Measurements from ENCODE around the gene CMKLR1. TPM values are rescaled to one million over a fixed set of nuclear protein-coding genes. Genes with fewer than 3 reads are reported as not detected.

CMKLR1 gene
- total and polyA plus RNA-seq, 7 donors: 0.94 to 7.0 (median 4.4) TPM

- DNase-seq: peak; percentile 35 to 63
- ATAC-seq: peak in 2 of 4 donors; percentile 50 to 54
Measured at GRCh38 chr12:108313606-108314351, 25.3 kb downstream of the CMKLR1 start.

GRCh38 chr12:108313241-108313605, 25.9 kb downstream of the CMKLR1 start:
- 50 to 61% (median 51%) methylated on average over 3 of the region's 3 CpGs for WGBS, 3 donors
- DNase-seq (peak in 1 of 2 donors; percentile 23), ATAC-seq (no peak)
- TF ChIP-seq, protein P1, sequence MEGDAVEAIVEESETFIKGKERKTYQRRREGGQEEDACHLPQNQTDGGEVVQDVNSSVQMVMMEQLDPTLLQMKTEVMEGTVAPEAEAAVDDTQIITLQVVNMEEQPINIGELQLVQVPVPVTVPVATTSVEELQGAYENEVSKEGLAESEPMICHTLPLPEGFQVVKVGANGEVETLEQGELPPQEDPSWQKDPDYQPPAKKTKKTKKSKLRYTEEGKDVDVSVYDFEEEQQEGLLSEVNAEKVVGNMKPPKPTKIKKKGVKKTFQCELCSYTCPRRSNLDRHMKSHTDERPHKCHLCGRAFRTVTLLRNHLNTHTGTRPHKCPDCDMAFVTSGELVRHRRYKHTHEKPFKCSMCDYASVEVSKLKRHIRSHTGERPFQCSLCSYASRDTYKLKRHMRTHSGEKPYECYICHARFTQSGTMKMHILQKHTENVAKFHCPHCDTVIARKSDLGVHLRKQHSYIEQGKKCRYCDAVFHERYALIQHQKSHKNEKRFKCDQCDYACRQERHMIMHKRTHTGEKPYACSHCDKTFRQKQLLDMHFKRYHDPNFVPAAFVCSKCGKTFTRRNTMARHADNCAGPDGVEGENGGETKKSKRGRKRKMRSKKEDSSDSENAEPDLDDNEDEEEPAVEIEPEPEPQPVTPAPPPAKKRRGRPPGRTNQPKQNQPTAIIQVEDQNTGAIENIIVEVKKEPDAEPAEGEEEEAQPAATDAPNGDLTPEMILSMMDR (IDR thresholded peaks at IDR 0.05): no peak
- Histone ChIP-seq H3K27me3 (ENCODE audit: insufficient read depth in 3 of 3, low read length in 2 of 3) (no peaks in the 10 kb centered on the region), H3K36me3 (ENCODE audit: insufficient read depth in 1 of 2, low read depth in 1 of 2) (no peaks in the 10 kb centered on the region), H3K4me1 (no peaks in the 10 kb centered on the region), H3K9me3 (no peaks in the 10 kb centered on the region), H3K4me3 (no peak overlapping the region), H3K27ac (no peak overlapping the region)
- intact Hi-C loops (cut with DNase I): no loop called here

More at GRCh38 chr12:108313606-108314351, 25.3 kb downstream of the CMKLR1 start:
- intact Hi-C loops (cut with DNase I): no loop called here
- no peaks in the 10 kb centered on the region for H3K9me3 ChIP-seq
- TF ChIP-seq, protein P1 (IDR thresholded peaks at IDR 0.05): no peak
- no peaks in the 10 kb centered on the region for H3K36me3 ChIP-seq (ENCODE audit: insufficient read depth in 1 of 2, low read depth in 1 of 2)
- no peaks in the 10 kb centered on the region for H3K27me3 ChIP-seq (ENCODE audit: insufficient read depth in 3 of 3, low read length in 2 of 3)
- no peaks in the 10 kb centered on the region for H3K4me1 ChIP-seq
- H3K27ac ChIP-seq: peak overlapping the region; percentile 0
- WGBS, 3 donors: 44 to 56% (median 48%) methylated on average over 7 of the region's 7 CpGs
- H3K4me3 ChIP-seq: no peak overlapping the region

GRCh38 chr12:108312693-108313189, 26.4 kb downstream of the CMKLR1 start:
- Histone ChIP-seq H3K4me1 (no peaks in the 10 kb centered on the region), H3K36me3 (ENCODE audit: insufficient read depth in 1 of 2, low read depth in 1 of 2) (no peaks in the 10 kb centered on the region), H3K9me3 (no peaks in the 10 kb centered on the region), H3K27ac (no peak overlapping the region), H3K4me3 (no peak overlapping the region), H3K27me3 (ENCODE audit: insufficient read depth in 3 of 3, low read length in 2 of 3) (no peaks in the 10 kb centered on the region)
- ATAC-seq (peak; percentile 35 to 45 (median 40)), DNase-seq (peak; percentile 51 to 58)
- intact Hi-C loops (cut with DNase I): no loop called here
- WGBS, 3 donors: 41 to 59% (median 47%) methylated on average over 5 of the region's 5 CpGs
- TF ChIP-seq, protein P1 (IDR thresholded peaks at IDR 0.05): no peak

DNA sequence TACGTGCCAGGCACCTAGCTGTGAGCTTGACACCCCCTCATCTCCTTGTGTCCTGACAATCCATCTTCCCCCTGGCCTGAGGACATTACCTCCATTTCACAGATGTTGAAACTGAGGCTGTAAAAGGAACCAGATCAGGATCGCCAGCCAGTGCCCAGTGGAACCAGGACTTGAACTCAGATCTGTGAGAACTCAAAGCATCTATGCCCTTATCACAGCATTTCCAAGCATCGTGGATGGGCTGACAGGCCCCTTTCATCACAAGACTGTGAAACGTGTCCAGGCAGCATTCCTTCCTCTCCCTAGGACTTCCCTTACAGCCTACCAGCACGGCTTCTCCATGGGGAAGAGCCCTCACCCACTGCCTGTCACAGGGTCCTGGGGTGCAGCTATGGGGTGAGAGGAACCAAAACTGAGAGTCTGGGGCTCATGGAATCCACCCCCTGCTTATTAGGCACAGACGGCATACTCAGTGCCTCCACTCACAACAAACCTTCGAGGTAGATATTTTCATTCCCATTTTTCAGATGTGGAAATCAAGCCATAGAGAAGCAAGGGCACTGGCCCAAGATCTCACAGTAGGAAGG, 26.9 kb downstream of the CMKLR1 start:
- Histone ChIP-seq H3K27me3 (ENCODE audit: insufficient read depth in 3 of 3, low read length in 2 of 3) (no peaks in the 10 kb centered on the region), H3K36me3 (ENCODE audit: insufficient read depth in 1 of 2, low read depth in 1 of 2) (no peaks in the 10 kb centered on the region), H3K27ac (no peak overlapping the region), H3K9me3 (no peaks in the 10 kb centered on the region), H3K4me1 (no peaks in the 10 kb centered on the region), H3K4me3 (no peak overlapping the region)
- 76 to 79% (median 79%) methylated on average over 7 of the region's 7 CpGs for WGBS, 3 donors
- ATAC-seq (no peak), DNase-seq (peak in 1 of 2 donors; percentile 34)
- TF ChIP-seq, protein P1 (IDR thresholded peaks at IDR 0.05): no peak
- intact Hi-C loops (cut with DNase I): no loop called here
